H54 (cell line): ENCODE data around the gene FBXO45.
"Not testable (repeated sequence)": the region's sequence is repeated elsewhere in the genome, so short reads cannot be mapped to it uniquely, and the experiment has no call there.

Experiments
- DNase-seq: peaks from one replicate; pipeline ENCODE4 v3.0.0; 2011; ENCODE audit warnings: low spot score, mixed read lengths; ENCODE audit not compliant: insufficient read length
- FAIRE-seq: peaks from 3 replicates; lab custom pipeline; 2011; peaks lifted over from hg19 to GRCh38; lab: Jason Lieb, UNC
- POLR2A ChIP-seq: IDR thresholded peaks from 2 replicates; pipeline ENCODE4 v1.6.1; 2011; ENCODE audit warnings: low read depth, mild to moderate bottlenecking, low read length

Gene FBXO45

DNA sequence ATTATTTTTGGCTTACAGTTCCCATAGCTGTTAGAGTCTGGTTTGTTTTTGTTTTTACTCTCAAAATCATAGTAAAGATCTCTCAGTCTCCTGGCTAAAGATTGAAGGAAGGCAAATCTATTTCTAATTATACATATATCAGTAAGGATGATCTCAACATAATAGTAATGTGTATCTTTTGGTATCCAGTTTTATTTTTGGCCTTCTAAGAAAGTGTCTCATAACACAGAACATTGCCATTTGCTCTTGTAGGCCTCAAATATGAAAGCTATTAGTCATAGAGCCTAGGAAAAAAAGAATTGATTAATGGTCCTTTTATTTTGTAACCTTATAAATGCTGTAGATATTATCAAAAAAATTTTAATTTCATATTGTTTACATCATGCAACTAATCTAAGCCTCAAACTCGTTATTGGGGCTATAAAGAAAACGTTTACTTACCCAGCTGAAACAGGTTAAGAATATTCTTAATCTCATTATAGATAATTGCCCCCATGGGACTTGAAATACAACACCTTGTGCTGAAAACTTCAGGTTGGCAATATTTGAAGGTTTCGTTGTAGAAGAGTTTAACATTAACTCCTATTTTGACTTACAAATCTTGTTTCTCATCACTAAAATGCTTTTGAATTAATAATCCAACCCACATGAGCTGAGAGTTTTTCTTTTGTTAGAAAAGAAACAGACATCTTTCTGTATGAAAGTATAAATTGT is 16.7 kb downstream of the FBXO45 start:
- FAIRE-seq (peak; percentile 79), DNase-seq (no peak)
- TF ChIP-seq POLR2A, result no peak

DNA sequence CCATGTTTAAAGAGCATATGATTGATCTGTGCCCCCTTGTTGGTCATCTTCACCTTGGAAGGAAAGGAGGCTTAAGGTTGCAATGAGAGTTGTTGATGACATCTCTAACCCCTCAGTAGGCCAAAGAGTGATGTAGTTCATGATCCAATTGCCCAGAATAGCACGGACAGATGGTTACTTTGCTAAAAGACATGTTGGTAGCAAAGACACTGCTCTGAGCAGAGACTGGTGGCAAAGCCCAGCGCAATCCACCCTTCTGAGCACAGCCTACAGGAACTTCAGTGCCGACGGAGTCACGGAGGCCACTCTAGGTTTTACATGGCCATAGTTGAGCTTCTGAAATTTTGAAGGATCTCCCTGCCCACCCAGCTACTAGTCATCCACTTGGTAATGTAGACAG is 21.8 kb downstream of the FBXO45 start:
- FAIRE-seq, result peak; percentile 52
- no peak for DNase-seq
- no peak for TF ChIP-seq POLR2A

DNA sequence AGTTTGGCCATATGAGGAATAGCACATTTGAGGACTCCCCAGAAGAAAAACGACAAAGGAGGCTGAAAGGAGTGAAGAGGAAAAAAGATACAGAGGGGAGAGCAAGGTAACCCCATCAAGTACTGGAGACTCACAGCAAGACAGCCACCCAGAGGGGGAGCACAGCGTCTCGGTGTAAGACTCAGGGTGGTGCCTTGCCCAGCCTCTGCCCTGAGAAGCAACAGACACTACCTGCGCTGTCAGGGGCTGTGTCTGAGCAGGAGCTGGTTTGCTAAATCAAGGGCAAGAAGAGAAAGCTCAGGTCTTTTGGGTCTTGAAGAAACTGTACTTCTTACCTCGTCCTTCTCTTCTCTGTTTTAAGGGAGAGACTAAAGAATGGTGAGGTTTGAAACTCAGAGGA is 27.9 kb downstream of the FBXO45 start:
- DNase-seq (no peak), FAIRE-seq (no peak)

DNA sequence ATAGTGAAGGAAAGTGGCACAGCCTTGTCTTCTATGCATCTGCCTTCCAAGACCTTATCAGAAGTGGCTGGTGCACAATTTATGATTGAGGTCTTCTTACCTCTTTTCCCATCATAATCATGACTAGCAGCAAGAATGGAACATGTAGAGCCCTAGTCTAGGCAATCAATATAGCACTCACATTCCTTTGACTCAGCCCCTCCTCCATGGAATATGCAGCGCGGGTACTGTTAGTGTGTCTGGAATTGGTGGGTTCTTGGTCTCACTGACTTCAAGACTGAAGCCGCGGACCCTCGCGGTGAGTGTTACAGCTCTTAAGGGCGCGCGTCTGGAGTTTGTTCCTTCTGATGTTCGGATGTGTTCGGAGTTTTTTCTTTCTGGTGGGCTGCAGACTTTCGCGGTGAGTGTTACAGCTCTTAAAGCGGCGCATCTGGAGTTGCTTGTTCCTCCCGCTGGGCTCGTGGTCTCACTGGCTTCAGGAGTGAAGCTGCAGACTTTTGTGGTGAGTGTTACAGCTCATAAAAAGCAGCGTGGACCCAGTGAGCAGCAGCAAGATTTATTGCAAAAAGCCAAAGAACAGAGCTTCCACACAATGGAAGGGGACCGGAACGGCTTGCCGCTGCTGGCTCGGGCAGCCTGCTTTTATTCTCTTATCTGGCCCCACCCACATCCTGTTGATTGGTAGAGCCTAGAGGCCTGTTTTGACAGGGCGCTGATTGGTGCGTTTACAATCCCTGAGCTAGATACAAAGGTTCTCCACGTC is 29.7 kb downstream of the FBXO45 start:
- not testable (repeated sequence) for FAIRE-seq, DNase-seq

More for the DNA sequence above, 27.9 kb downstream of the FBXO45 start:
- no peak for TF ChIP-seq POLR2A

DNA sequence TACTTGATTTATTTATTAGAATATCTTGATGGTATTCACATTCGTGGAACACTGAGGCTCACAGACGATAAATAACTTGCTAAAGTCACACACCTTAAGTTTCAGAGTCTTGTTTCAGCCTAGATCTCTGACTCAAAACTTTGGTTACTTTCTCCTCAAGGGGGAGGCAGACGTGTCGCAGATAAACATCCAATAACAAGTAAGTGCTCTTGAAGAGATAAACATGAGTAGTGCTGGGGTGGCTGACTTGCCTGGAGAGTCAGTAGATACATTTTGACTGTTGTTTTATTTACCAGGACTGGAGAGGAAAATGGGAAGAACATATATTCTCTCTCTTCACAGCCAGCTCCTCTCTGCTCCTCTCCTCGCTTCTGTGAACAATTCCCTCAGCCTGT is 31.3 kb downstream of the FBXO45 start:
- TF ChIP-seq POLR2A, result no peak
- DNase-seq, result no peak

DNA sequence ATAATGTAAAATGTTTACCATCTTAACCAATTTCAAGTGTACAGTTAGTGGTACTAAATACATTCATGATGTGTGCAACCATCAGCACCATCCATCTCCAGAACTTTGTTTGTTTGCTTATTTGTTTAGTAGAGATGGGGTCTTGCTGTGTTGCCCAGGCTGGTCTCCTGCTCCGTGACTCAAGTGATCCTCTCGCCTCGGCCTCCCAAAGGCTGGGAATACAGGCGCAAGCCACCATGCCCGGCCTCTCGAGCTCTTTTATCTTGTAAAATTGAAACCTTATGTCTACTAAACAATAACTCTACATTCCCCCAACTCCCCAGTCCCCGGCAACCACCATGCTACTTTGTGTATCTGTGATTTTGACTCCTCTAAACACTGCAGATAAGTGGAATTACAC is 31.9 kb downstream of the FBXO45 start:
- TF ChIP-seq POLR2A, result no peak
- DNase-seq (no peak), FAIRE-seq (no peak)

More for the DNA sequence above, 31.3 kb downstream of the FBXO45 start:
- FAIRE-seq, result no peak

DNA sequence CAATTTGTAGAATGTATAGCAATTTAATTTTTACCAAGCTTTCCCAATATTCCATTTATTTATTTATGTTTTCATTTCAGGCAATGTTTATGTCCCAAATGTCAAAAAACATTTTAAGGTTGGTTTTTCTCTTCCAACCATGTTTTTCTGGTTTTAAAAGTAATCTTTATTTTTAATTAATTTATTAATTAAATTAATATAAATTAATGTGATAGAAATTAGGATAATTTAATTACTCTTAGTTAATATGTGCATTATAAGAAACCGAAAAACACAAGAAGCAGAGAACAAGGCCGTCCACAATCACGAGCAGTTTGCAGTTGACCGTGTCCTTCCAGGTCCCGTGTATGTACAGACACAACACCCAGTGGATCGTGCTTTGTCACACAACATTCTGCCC is 34.2 kb downstream of the FBXO45 start:
- DNase-seq (no peak), FAIRE-seq (no peak)
- no peak for TF ChIP-seq POLR2A

DNA sequence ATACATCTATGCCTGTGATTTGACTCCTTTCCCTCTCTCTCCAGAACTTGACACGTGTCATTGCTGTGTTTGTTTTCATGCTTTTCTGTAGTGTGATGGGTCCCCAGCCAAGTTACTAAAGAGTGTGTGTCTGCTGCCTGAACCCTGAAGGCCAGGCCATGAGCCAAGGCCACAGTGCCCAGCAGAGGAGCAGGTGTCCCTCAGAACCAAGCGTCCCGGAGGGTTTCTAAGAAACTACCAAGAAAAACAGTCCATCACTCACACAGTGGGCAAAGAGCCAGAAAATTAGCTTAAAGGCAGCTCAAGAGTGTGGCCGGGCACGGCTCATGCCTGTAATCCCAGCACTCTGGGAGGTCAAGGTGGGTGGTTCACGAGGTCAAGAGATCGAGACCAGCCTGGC is 35.2 kb downstream of the FBXO45 start:
- DNase-seq (no peak), FAIRE-seq (no peak)
- no peak for TF ChIP-seq POLR2A

DNA sequence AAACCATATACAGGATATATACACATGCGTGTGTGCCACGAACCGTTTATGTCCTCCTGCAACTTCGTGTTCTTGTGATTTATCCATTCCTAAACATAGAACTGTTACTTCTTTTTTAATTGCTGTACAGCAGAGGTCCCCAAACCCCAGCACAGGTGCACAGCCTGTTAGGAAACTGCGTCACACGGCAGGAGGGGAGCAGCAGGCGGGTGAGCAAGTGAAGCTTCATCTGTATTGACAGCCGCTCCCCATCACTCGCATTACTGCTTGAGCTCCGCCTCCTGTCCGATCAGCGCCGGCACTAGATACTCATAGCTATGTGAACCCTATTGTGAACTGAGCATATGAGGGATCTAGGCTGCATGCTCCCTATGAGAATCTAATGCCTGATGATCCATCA is 36.1 kb downstream of the FBXO45 start:
- FAIRE-seq, result no peak
- no peak for TF ChIP-seq POLR2A

DNA sequence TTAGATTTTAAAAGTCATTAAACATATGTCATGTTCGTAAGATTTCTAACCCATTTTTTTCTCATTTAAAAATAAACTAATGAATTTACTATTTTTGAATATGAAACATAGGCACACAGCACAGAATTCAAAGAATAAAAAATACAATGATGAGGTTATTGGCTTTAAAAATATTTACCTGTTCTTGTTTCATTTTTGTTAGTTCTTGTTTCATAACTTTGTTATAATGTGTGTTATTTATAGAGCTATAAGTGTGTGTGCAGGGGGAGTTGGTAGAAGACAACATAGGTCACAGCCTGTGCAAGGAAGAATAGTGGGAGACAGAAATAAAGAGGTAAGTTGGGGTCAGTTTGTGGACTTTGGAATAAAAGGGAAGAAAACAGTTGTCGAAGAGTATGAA is 40.2 kb downstream of the FBXO45 start:
- TF ChIP-seq POLR2A, result no peak
- FAIRE-seq (no peak), DNase-seq (no peak)

More for the DNA sequence above, 36.1 kb downstream of the FBXO45 start:
- no peak for DNase-seq

DNA sequence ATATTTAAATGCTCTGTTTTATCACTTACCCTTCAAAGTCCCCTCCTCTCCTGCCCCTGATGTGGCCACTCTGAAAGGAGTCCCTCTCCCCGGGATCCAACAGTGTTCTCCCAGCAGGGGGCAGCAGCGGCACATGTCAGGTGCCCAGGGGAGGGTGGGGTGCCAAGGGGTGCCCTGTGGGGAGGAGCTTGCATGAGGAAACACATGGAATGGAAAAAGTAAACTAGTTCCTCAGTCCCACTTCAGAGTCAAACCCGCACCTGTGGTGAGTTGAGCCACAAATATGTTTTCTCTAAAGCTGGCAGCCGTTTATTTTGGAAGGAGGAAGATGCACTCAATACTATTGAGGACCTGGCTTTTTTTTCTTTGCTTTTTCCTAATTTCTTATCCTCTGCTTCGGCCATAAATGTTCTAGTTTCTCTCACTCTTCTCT is 40.9 kb downstream of the FBXO45 start:
- DNase-seq, result peak; percentile 89
- peak; percentile 92 for FAIRE-seq
- TF ChIP-seq POLR2A, result no peak

DNA sequence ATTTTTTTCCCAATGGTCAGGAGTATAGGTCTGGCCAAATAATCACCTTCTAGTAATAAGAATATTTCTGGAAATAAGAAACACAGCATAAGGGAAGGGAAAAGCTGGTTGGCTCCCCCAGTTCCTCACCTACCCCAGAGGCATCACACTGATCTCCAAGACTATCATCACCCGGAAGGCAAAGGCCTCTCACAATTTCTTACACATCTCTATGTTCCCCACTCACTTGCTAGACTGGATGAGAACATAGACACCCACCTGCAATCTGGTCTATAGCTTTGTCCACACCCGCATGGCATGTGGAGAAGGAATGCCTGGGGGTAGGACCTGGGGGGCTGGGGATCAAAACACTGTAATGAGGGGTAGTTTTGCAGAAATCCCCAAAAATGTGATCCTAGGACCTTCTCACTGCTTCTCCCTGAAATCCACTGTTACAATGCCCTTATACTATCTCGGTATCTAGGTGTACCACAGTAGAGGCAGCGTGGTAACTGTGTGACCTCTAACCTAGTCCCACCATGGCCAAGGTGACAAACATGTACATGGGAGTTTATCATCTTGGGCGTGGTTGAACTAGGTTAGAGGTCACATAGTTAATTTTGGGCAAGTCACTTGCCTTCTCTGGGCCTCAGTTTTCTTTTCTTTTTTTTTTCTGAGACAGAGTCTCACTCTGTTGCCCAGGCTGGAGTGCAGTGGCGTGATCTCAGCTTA is 41.5 kb downstream of the FBXO45 start:
- FAIRE-seq (no peak), DNase-seq (no peak)
- TF ChIP-seq POLR2A, result no peak

DNA sequence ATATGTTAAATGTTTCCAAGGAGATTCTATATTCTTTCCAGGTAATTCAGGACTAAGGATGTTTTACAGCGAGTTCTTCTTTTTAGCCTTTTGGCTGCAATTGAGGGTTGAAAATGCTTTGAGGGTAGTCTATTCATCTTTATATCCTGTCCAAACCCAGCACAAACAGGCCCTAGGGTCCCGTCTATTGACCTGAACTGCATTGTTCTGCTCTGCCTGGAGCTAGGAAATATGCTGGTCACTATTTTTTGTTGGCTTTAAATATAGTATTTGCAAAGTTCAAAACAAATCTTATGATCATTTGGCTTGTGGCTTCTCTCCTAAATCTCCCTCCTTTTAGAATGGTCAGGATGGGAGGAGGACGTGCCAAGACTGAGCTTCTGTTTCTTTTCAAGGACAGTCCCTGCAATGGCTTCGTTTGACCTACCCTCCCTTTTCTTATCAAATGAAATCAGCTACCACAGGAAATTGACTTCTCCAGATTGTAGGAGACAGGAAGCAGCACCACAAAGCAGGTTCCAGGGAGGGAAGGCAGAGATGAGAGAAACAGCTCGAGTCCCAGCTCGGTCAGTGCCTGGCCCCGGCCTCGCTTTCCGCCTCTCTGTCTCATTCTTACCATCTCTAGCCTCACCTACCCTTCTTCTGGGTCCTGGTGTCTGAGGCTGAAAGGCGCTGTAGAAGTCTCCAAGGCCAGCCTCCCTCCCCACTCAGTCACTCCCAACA is 43.5 kb downstream of the FBXO45 start:
- DNase-seq (no peak), FAIRE-seq (peak; percentile 27)
- no peak for TF ChIP-seq POLR2A

DNA sequence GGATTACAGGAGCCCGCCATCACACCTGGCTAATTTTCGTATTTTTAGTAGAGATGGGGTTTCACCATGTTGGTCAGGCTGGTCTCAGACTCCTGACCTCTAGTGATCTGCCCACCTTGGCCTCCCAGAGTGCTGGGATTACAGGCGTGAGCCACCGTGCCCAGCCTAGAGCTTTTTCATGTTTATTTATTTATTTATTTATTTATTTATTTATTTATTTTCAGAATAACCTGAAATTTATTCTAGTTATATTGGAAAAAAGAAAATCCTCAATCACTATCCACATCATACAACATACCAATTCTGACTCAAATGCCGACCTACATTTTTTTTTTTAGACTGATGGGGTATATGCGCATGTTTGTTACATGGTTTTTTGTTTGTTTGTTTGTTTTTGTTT is 46.8 kb downstream of the FBXO45 start:
- not testable (repeated sequence) for FAIRE-seq

More for the DNA sequence above, 46.8 kb downstream of the FBXO45 start:
- not testable (repeated sequence) for DNase-seq
